ENCODE results near the gene TMOD3.
"Not testable (repeated sequence)": the region's sequence is repeated elsewhere in the genome, so short reads cannot be mapped to it uniquely, and the experiment has no call there.

The TMOD3 gene

GRCh38 chr15:51829376-51830275, at the start of gene TMOD3:
Gene TMOD3, plus strand, starts transcription at chr15:51829653. Its CDS starts 33,232 bp downstream, at chr15:51862885.
- DNase-seq: peak; percentile 84 to 99 (median 94)
- intact Hi-C loops (cut with DNase I): no loop called here

- DNase-seq: peak in 7 of 42 donors; percentile 23 to 67 (median 38)
- intact Hi-C loops (cut with DNase I): no loop called here
Measured at GRCh38 chr15:51780636-51781035, 48.8 kb upstream of the TMOD3 start.

- intact Hi-C loops (cut with DNase I): no loop called here
- no peak for DNase-seq
Measured at GRCh38 chr15:51781506-51781905, 47.9 kb upstream of the TMOD3 start.

- DNase-seq: no peak
- intact Hi-C loops (cut with DNase I): no loop called here
Measured at GRCh38 chr15:51782357-51782896, 47.0 kb upstream of the TMOD3 start.

GRCh38 chr15:51783967-51784366, 45.5 kb upstream of the TMOD3 start:
- intact Hi-C loops (cut with DNase I): no loop called here
- no peak for DNase-seq

GRCh38 chr15:51787130-51787529, 42.3 kb upstream of the TMOD3 start:
- intact Hi-C loops (cut with DNase I); DNase-seq: not testable (repeated sequence)

- DNase-seq; intact Hi-C loops (cut with DNase I): not testable (repeated sequence)
Measured at GRCh38 chr15:51792474-51792873, 37.0 kb upstream of the TMOD3 start.

GRCh38 chr15:51793521-51794305, 35.7 kb upstream of the TMOD3 start:
- intact Hi-C loops (cut with DNase I): no loop called here
- peak in 31 of 42 donors; percentile 8 to 81 (median 51) for DNase-seq

GRCh38 chr15:51796847-51797401, 32.5 kb upstream of the TMOD3 start:
- intact Hi-C loops (cut with DNase I): no loop called here

GRCh38 chr15:51798281-51798680, 31.2 kb upstream of the TMOD3 start:
- intact Hi-C loops (cut with DNase I): no loop called here
- no peak for DNase-seq

More at GRCh38 chr15:51796847-51797401, 32.5 kb upstream of the TMOD3 start:
- DNase-seq: no peak

- DNase-seq: peak in 5 of 42 donors; percentile 6 to 26 (median 18)
- intact Hi-C loops (cut with DNase I): no loop called here
Measured at GRCh38 chr15:51799282-51800252, 29.9 kb upstream of the TMOD3 start.

- intact Hi-C loops (cut with DNase I): no loop called here
- peak in 27 of 42 donors; percentile 16 to 71 (median 36) for DNase-seq
Measured at GRCh38 chr15:51801391-51801835, 28.0 kb upstream of the TMOD3 start.

GRCh38 chr15:51802593-51802992, 26.9 kb upstream of the TMOD3 start:
- intact Hi-C loops (cut with DNase I): no loop called here
- DNase-seq: no peak

GRCh38 chr15:51803965-51804364, 25.5 kb upstream of the TMOD3 start:
- no peak for DNase-seq
- intact Hi-C loops (cut with DNase I): no loop called here

- intact Hi-C loops (cut with DNase I): no loop called here
- DNase-seq: no peak
Measured at GRCh38 chr15:51806123-51806522, 23.3 kb upstream of the TMOD3 start.

GRCh38 chr15:51809457-51809856, 20.0 kb upstream of the TMOD3 start:
- intact Hi-C loops (cut with DNase I): no loop called here
- DNase-seq: no peak

- DNase-seq: no peak
- intact Hi-C loops (cut with DNase I): no loop called here
Measured at GRCh38 chr15:51812598-51812997, 16.9 kb upstream of the TMOD3 start.

- intact Hi-C loops (cut with DNase I): no loop called here
- no peak for DNase-seq
Measured at GRCh38 chr15:51814606-51815005, 14.8 kb upstream of the TMOD3 start.

All from head of caudate nucleus (tissue), 42 donors.